Stimulated activated CD8-positive, alpha-beta memory T cell treated with anti-CD3 and anti-CD28 coated beads, Interleukin-7, amount 100 ng/mL, for 48 hours (primary cell): ENCODE results near the gene CCDC136.

Source experiments
- DNase-seq, 2 donors: peaks; one replicate each; pipeline ENCODE4 v3.0.0-alpha.2; 2020; ENCODE audit warnings: low read depth in 1 of 2; ENCODE audit errors: extremely low read depth in 1 of 2

The CCDC136 gene

DNA sequence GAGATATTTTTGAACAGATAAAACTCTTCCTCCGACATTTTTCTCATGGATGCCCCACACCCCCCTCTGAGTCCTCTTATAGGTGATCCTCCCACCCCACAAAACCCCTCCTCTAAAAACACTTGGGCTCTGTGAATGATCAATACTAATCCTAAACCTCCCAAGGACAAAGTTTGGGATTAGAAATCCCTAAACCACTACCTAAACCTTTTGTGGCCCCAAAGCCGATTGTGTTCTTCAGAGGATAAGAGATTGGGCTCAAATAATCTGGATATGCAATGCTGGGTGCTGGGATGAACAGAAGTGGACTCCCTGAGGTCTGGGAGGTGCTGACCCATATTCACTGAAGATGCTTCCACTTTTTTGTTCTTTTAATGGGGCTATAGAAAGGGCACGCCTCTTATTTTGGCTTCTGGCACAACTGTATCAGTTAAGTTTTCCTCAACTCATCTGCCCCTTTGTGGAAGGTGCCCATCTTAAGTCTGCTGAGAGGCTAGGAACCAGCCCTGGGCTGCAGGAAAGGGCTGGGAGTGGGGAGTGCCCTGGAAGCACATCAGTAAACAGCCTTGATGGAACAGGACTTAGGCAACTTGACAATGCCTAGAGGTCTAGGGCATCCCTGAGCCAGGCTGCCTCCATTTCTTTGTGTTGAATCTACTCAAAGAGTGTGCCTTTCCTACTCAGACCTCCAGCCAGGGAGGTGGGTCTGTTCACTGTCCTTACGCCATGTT, 15.9 kb upstream of the CCDC136 start, which contains the start of gene OPN1SW:
TSS of gene OPN1SW (minus strand) at position 51 of the 731 bp plus-strand sequence. CDS start at position 38, 13 bp downstream.
- no peak for DNase-seq

DNA sequence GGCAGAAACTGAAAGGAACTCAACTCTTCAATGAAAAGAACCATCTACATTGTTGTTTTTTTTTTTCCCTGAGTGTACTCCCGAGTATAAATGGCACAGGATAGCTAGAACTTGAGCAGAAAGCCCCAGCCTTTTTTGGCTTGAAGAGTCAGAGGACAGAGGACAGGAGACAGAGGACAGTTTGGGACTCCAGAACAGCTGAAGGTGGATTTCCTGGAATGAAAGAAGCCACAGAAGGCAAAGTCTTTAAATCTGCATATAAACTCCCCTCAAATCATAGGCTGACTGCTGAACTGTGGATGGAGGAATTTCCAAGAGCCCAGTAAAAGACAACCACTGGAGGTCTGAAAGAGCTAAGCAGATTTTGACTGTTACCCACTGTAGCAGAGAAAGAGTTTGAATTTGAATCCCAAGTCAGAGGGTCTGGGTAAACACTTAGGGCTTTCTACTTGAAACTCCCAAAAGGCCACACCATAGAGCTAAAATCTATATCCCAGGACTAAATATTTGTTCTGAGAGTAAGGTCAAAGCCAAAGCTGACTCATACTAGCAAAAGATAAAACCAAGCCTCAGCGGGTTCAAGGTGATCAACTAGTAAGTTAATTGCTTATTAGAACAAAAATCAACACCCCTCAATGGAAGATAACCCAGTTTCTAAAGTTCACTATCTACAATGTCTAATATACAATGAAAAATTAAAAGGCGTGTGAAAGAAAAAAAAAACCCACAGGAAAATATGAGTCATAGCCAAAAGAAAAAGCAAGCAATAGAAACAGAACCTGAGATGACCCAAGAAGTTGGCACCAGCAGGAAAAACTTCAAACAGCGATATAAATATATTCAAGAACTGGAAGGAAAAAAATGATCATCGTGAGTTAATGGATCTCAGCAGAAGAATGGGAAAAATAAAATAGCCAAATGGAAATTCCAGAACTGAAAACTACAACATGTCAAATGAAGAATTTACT, 14.3 kb upstream of the CCDC136 start:
- no peak for DNase-seq

DNA sequence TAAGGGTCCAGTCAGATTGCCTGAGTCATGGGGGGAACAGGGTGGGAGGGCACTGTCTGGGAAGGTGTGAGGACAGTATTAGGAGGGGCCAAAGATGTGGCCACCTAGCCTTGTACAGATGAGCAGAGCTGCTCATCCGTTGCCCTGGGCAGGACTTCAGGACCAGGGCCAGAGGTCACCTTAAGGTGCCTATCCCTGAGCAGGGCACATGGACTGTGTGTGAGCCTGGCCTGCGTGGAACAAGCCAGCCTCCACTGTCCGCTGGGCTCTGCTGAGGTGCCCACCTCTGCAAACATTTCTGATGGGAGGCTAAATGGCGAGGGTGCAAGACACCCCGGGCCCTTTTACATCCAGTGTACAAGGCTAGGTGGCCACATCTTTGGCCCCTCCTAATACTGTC, 12.8 kb upstream of the CCDC136 start:
- no peak for DNase-seq

- no peak for DNase-seq
Measured at GRCh38 chr7:128781126-128781525, 10.6 kb upstream of the CCDC136 start.

DNA sequence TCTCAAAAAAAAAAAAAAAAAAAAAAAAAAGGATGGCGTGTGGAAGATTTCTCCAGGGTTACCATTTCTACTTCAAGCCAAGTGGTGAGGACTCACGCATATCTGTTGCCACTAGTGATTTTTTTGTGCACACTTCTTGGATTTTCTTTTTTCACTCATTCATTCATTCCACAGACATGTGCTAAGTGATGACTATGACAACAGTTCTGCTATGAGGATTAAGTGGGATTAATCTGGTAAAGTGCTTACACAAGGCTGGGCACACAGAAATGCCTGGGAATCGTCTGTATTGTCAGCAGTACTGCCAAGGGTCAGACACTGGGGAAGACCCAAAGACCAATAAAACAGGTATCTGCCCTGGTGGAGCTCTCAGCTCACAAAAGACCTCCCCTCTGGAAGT, 9.9 kb upstream of the CCDC136 start:
- DNase-seq: no peak

DNA sequence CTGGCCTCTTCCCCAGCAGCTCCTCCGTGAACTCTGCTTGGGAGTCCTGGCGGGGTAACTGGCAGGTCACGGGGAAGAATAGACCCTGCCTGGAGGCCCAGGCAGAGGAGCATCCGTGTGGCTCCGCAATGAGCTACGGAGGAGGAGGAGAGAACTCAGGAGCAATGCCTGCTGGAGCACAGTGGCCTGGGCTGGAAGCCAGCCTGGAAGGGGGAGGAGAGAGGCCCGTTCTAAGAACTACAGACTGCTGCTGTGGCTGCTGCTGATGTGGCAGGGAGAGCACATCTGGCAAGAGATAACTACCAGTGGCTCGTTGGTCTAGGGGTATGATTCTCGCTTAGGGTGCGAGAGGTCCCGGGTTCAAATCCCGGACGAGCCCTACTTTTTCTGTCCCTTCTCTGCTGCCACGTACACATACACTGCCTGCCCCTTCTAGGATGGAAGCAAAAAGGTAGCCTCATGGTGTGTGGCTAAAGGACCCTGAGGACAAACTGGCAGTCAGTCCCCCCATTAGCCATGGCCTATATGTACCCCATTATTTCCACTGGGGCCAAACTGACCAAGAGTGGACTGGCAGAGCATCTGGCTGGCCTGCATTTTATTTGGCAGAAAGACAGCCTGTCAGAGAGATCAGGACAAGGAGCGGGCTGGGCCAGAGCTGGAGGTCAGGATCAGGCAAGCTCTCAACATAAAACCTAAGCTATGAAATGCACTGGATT, 8.5 kb upstream of the CCDC136 start:
- DNase-seq: no peak

DNA sequence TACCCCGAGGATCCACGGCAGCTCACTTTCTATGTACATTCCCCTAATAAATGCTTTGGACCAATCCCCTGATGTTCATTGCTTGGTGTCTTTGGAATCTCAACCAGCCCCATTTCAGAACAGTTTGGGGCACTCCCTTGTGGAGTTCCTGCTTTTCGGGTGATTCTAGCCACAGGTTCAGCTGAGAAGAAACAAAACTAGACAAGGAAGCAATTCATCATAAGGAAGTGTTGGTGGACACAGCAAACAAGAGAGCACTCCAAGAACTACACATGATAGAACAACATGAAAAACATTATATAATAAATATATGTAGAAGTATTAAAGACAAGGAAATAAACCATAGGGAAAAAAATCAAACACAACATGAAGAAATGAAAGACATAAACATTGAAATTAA, 6.0 kb upstream of the CCDC136 start:
- no peak for DNase-seq

DNA sequence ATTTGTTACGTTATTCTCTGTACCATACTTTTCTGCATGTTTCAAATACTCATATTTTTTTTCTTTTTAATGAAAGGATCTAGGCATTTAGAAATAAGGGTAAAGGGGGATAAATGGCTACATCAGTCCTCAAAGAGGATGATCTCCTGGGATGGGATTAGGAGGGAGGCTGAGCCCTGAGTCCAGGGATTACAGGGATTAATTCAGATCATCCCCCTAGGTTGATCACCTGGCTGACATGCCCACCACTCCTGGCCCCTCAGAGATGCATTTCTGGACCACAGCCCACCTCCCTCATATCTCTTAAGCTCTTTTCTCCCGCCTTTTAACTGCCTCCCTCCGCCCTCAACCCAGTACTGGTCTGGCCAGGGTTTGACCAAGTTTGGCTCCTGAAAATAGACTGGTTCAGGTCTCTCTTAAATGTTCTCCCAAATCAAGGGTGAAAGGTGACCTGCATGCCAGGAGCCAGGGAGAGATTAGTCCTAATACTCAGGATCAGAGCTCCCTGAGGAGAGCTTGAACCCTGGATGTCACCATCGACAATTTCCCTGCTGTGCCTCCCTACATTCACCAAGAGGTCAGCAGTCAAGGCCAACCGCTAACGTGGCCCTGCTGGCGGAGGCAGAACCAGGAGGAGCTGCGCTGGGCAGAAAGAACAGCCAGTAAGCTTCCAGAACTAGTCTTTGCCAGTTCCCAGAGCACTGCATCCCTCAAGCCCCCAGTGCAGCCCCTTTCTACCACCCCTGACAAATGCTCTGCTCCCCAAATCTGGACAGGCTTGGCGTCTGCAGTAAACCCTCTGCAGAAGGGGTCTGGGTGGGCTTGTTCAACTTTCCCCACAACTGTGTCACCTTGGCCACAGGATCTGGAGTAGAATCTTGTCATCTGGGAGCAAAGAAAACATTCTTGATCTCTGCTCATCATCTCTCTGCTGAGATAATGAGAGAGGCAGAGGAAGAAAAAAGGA, 3.0 kb upstream of the CCDC136 start:
- no peak for DNase-seq

- DNase-seq: no peak
Measured at GRCh38 chr7:128790315-128791041, 1.3 kb upstream of the CCDC136 start.

DNA sequence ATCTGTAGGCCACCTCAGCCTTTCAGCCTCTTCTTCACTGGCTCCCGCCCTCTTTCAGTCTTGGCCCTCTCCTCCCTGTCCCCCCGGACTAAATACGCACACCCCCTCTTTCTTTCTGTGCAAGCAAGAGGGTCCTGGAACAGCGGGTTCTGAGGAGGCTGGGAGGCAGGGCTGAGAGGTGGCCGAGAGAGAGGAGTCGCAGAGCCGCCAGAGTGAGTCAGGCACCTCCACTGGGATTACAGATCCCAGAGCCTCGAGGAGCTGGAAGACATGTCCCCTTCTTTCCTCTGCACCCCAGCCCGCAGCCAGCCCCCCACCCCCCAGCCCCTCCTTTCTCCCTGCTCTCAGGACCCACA, 182 bp downstream of the CCDC136 start:
- no peak for DNase-seq

GRCh38 chr7:128792471-128793180, 858 bp downstream of the CCDC136 start:
- DNase-seq: no peak

- DNase-seq: no peak
Measured at GRCh38 chr7:128793181-128793547, 1.4 kb downstream of the CCDC136 start.

GRCh38 chr7:128794020-128794419, 2.3 kb downstream of the CCDC136 start:
- DNase-seq: no peak

- DNase-seq: no peak
Measured at GRCh38 chr7:128794436-128794835, 2.7 kb downstream of the CCDC136 start.

DNA sequence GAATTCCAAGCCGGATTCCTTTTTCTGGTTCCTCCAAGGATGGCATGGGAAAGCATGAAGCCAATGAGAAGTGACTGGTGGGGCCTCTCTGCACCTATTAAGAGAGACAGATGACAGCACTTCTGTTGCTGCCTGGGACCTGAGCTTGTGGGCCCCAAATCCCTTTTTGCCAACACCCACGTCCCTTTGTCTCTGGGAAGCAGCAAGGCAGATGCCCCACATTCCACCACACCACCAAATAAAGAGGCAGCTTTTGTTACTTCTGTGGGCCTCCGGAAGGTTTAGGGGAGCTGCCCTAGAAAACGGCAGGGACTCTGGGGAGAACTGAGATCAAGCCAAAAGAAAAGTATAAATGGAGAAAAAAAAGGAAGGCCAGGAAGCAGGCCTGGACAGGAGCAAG, 3.4 kb downstream of the CCDC136 start:
- DNase-seq: no peak

DNA sequence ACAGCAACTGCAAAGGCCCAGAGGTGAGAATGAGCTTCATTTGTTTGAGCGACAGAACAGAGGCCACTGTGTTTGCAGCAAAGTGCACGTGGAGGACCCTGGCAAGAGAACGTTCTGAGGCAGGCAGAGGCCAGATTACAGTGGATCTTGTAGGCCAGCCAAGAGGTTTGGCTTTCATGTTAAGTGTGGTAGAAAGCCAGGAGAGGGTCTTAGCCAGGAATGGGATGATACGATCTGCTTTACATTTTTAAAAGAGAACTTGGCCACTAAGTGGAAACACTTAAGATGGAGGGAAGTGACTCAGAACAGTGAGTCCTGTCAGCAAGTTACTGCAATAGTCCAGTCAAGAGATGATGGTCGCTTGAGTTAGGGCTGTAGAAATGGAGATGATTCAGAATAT, 4.6 kb downstream of the CCDC136 start:
- DNase-seq: no peak

DNA sequence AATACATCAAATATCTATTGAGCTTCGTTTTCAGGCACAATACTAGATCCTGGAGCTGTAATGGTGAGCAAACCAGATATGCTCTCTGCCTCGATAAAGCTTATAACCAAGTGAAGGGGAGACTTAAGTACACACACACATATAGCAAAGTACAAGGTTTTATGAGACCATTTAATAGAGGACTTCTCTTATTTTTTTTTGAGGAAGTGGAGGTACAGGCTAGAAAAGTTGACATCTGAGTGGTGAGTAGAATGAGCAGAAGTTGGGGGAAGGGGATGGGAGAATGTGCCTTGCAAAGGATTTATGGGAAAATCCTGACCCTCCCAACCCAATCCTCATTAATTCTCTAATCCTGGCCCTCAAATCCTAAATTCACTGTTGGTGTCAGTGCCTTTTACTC, 7.7 kb downstream of the CCDC136 start:
- no peak for DNase-seq

GRCh38 chr7:128800567-128800966, 8.8 kb downstream of the CCDC136 start:
- DNase-seq: no peak

DNA sequence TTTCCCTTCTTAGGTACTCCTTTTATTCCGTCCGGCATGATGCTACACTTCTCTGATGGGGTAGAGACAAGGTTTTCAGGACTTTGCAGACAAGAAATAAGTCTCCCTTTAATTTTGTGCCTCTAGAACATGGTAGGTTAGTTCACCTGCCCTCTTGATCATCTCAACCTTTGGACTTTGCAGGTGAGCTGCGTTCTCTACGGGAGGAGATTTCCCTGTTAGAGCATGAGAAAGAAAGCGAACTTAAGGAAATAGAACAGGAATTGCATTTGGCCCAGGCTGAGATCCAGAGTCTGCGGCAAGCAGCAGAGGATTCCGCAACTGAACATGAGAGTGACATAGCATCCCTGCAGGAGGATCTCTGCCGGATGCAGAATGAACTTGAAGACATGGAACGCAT, 9.2 kb downstream of the CCDC136 start:
- DNase-seq: no peak
